Measurements from ENCODE around the gene PDZRN4.
"Not testable (repeated sequence)": the region's sequence is repeated elsewhere in the genome, so short reads cannot be mapped to it uniquely, and the experiment has no call there.

PDZRN4 gene

DNA sequence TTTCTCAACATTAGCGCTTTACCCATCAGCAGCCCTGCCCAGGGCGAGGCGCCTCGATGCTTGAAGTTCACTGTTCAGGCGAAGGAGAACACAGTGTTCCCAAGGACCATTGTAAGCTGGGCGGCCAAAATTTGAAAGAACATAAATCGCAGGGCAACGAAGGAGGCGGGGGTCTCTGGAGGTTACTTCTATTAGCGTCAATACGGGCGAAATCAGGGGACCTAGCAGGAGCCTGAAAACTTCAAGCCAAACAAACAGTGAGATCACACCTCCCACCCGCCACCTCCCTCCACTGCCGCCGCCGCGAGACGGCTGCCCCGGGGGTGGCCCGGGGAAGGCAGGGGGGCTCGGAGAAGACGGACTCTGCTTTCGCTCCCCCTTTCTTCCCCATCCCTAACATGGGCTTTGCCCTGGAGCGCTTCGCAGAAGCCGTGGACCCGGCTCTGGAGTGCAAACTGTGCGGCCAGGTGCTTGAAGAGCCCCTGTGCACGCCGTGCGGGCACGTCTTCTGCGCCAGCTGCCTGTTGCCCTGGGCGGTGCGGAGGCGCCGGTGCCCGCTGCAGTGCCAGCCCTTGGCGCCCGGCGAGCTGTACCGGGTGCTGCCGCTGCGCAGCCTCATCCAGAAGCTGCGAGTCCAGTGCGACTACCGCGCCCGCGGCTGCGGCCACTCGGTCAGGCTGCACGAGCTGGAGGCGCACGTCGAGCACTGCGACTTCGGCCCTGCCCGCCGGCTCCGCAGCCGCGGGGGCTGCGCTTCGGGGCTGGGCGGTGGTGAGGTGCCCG, at the start of gene PDZRN4:
Gene PDZRN4 (plus strand): TSS at position 263 of the 783 bp plus-strand sequence.
- no peak for DNase-seq (ENCODE audit: low read depth)

DNA sequence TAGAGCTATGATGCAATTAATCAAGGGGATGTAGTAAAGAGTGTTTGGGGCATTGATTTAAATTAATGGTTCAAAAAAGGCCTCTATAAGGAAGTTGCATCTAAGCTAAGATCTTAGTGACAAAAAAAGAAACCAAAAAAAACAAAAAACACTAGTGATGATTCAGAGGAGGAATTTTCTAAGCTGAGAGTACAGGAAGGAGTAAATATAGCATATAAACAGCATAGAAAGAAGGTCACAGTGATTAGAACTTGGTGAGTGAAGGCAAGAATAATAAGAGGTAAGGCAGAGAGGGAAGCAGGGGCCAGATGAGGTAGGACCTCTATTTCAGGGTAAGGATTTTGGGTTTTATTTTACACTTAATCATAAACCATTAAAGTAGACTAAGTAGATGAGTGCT, 48.0 kb upstream of the PDZRN4 start:
- DNase-seq (ENCODE audit: low read depth), result no peak

DNA sequence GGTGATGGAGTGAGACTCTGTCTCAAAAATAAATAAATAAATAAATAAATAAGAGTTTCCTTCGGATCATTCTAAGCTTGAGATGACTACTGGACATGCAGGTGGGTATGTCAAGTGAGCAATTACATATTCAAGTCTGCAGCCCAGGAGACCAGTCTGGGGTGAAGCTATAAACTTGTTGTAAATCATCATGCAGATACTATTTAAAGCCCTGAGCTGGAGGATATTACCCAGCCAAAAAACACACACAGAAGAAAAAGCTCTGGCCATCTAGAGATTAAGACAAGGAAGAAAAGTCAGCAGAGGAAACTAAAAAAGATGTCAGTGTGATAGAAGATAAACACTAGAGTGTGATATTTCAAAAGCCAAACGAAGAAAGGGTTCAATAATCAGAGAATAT, 47.0 kb upstream of the PDZRN4 start:
- no peak for DNase-seq (ENCODE audit: low read depth)

DNA sequence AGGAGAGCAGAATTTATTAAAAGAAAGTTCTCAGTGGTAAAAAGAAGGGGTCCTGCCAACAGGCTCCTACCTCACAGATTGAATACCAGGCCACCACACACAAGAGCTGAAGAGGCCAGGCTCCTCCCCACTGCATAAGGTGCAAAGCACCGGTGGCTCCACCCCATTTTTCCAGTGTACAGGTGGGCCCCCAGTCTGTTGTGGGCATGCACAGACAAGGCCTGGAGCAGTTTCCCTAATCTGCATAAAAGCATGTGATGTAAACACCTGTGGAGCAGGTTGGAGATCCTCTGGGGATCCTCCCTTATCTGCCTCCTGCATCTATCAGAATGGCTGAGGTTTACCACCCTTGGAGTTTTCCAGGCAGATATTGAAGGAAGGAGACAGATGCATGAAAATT, 45.7 kb upstream of the PDZRN4 start:
- no peak for DNase-seq (ENCODE audit: low read depth)

DNA sequence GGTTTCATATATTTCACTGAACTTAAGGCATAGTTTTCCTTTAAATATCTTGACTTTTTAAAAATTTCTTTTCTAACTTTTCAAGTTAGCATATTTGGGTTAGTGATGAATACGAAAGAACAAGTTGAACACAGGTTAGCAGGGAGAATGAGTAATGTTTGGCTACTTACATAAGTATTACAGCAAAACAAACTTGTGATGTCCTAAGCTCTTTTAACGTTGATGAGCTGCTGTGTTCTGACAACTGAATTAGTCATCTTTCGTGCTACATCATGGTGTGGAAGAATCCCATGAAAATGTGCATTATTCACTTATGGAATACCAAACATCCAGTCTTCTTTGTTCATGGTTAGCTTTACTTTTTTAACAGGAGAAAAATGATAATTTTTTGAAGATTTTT, 36.3 kb upstream of the PDZRN4 start:
- DNase-seq (ENCODE audit: low read depth), result no peak

DNA sequence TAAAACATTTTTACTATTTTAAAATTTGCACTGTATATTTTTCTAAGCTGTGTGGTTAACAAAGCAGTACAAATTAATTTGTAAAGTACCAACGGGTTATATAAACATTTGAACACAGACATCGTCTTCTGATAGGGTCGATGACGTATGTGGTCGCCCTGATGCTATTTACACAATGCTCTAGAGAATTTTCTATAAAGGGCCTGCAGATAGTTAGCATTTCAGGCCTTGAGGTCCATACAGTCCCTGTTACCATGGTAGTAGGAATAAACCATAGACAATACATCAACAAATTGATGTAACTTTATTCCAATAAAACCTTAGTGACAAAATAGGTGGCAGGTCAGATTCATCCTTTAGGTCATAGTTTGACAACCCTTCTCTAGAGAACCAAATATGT, 25.7 kb upstream of the PDZRN4 start:
- no peak for DNase-seq (ENCODE audit: low read depth)

DNA sequence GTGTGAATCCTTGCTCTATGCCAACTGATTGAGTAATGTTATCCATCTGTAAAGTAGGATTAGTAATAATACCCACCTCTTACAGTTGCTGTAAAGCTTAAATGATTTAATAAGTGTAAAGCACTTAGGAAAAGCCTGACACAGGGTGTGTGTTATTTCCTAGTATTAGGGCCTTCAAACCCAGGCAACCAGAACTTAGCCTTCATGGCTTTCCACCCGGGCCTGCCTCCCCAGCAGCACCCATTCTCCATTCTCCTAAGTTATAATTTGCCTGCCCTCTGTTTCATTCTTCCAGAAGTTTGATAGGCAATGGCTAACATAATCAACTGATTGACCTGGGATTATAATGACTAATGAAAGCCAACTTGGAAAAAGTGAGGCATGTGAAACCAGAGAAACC, 20.4 kb upstream of the PDZRN4 start:
- no peak for DNase-seq (ENCODE audit: low read depth)

DNA sequence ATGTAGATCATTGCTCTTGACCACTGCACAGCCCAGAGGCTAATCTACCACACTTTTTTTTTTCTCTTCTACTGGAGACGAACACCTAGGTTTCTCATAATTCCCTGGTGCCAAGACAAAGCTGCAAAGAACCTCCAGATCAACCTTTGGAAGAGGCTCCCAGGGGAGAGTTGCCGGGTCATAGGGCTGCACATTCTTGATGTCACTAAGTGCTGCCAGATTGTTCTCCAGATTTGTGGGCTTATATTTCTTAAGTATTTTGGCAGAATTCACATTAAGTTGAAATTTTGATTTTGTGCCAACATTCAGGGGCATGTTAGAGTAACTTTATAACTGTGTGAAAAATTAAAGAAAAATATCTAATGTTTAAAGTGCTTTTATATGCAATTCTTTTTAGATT, 13.5 kb upstream of the PDZRN4 start:
- no peak for DNase-seq (ENCODE audit: low read depth)

DNA sequence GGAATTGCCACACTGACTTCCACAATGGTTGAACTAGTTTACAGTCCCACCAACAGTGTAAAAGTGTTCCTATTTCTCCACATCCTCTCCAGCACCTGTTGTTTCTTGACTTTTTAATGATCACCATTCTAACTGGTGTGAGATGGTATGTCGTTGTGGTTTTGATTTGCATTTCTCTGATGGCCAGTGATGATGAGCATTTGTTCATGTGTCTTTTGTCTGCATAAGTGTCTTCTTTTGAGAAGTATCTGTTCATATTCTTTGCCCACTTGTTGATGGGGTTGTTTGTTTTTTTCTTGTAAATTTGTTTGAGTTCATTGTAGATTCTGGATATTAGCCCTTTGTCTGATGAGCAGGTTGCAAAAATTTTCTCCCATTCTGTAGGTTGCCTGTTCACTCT, 8.6 kb upstream of the PDZRN4 start:
- DNase-seq (ENCODE audit: low read depth), result not testable (repeated sequence)

DNA sequence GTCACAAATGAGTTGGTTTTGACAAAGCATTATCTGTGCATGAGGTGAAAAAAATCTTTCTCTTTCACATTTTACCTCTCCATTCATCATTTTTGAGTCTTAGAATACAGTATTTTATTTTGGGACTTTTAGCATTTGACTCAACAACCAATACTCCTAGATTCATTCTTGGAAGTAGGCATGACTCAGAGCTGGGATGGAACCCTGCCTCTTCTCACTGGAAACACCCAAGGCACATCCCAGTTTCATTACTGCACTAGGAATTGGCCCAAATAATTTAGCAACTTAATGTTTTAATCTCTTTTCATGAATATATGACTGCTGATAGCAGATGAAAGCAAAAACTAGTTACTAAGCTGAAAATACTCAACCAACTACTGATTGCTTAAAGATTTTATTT, 3.3 kb upstream of the PDZRN4 start:
- DNase-seq (ENCODE audit: low read depth), result no peak

DNA sequence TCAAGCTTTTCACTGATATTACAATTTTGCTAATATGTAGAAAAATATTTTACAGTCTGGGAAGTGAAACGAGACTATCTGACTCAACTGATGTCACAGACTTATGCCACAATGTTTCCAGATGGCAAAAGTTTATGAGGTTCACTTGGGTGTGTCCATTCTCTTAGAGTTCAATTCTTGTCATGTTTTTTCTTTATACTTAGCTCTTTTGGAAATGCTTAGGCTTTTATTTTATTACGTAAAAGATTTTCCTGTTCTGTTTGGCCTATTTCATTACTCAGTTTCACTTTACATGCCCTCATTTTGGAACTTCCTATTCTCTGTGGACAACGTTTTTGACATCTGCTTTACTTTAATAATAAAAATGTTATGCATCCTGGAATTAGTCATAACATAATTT, 2.1 kb upstream of the PDZRN4 start:
- no peak for DNase-seq (ENCODE audit: low read depth)

DNA sequence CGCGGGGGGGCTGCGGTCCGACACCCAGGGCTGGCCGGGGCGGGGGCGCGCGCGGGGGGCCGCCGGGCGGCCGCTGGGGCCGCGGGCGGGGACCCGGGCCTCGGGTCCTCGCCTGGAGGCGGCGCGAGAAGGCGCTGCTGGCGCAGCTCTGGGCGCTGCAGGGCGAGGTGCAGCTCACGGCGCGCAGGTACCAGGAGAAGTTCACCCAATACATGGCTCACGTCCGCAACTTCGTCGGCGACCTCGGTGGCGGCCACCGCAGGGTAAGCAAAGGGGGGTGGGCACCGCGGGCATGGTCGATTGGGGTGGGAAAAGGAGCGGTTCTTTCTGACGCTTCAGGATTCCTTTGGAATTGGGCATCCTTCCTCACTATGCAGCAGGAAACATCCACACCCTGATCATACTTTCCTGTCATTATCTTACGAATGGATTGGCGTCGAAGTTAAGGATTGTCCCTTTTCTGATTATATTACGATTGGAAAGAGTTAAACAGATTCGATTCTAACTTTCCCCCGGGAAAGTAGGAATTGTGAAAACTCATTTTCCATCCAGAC, 798 bp downstream of the PDZRN4 start:
- no peak for DNase-seq (ENCODE audit: low read depth)

DNA sequence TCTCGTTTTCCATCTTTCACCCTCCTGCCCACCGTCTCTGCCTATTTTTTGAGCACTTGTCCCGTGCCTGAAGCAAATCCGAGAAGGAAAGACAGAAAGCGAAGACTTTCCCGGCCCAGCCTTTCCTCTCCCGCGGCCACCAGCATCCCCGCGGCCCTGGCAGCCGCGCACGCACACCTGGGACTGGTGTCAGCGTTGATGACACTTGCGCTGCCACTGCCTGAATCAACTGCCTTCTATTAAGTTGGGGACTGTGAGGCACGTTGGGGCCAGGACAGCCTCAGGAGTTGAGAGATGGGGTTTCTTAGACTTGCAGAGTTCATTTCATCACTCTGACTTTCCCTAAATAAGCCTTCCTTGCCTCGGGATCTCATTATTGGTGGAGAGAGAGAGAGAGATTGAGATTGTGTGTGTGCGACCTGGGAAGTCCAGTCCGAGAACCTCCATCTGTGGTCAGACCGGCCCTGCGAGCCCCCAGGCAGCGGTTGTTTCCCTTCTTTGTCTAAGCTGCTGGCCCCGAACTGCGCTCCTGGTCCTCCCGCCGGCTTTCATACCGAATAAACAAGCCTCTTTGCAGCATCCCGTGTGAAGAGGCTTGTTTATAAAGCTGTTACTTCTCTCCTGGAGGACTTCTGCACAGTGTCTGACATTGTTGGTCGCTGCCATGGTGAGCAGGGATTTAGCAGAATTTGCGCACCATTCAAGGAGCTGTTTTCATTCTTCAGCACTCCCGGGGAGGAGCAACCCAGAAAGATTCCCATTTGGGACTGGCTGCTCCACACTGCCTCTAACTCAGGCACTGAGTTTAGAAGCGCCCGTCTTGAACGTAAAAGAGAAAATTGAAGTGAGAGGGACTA, 1.5 kb downstream of the PDZRN4 start:
- DNase-seq (ENCODE audit: low read depth), result no peak

DNA sequence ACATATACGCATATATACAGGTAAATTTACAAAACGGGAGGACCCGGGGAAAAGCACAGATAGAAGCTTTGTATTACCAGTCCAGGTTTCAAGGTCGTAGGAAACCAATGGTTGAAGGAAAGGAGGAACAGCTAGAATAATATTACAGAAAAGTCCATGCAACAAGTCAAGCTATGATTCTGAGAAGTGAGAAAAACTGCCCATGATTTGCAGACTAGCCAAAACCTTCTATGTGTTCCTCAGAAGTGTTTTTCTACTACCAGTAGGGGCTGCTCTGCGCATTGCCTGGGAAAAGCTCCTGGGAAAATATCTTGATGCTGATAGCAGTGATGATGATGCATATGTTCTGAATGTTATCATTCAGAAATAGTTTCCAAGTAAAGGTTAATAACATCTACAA, 2.2 kb downstream of the PDZRN4 start:
- no peak for DNase-seq (ENCODE audit: low read depth)

DNA sequence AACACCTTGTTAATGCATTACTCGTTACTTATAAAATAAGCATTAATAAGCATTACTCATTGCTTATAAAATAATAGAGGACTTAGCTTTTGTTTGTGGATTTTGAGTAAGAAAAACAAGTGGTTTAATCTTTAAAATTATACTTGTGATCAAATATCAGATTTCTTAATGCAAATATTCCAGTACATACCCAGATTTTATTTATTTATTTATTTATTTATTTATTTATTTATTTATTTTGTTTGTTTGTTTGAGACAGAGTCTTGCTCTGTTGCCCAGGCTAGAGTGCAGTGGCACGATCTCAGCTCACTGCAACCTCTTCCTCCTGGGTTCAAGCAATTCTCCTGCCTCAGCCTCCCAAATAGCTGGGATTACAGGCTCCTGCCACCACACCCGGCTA, 3.4 kb downstream of the PDZRN4 start:
- not testable (repeated sequence) for DNase-seq (ENCODE audit: low read depth)

DNA sequence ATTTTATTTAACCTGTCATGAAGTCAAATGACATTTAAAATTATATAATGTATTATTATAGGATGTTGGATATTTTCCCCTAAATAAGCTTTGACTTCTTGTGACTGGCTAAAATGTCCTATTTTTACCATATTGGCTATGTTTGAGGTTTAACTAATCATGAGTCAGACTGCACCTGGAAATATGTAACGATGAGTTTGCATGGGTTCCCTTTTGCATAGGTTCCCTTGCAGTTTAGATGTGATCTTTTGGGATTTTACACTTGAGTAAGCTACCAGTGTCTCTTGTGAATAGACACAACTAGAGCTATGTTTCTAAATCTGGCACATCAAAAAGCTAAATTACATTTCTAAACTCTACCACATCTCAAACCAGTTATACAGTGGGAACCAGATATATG, 5.2 kb downstream of the PDZRN4 start:
- DNase-seq (ENCODE audit: low read depth), result no peak

DNA sequence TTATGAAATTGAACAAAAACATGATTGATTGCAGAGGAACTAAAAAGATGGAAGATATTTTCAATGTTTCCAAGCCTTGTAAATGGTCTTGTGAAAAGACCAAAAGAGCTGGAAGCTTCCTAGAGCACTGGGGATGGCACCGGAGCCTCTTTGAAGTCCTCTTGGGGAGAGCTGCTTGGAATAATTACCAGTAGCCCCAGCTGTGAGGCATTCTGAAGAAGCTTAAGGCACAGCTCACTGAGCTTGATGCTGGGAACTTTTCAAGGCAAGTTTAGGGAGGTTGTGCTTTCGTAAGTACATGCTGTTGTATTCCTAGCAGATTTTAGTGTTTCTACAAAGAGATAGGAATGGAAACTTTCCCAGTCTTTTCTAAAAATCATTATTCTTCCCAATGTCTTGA, 13.9 kb downstream of the PDZRN4 start:
- no peak for DNase-seq (ENCODE audit: low read depth)

DNA sequence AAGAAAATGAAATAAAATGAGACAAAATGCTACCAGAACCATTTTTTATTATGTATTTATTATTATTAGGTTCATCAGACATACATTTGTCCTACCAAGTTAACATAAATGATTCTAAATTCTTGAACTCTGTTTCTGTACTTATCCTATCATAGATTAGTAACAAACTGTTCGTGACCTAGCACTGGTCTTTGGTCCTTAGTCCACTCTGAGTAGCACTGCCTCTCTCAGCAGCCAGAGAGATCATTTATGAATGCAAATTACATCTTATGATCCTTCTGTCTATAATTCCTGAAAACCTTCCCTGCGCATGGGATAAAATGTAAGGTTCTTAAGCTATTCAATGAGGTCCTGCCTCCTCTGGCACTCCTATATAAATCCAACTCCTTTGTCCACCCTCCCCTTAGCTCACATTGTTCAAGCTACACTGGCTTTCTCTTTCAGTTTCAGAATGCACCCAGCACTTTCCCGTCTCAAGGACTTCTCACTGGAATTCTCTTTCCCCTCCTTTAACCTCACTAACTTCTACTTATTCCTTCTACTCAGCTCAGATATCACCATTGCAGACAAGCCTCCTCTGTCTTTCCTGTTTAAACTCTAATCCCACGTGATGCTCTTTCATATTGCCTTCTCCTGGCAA, 17.1 kb downstream of the PDZRN4 start:
- DNase-seq (ENCODE audit: low read depth), result no peak

DNA sequence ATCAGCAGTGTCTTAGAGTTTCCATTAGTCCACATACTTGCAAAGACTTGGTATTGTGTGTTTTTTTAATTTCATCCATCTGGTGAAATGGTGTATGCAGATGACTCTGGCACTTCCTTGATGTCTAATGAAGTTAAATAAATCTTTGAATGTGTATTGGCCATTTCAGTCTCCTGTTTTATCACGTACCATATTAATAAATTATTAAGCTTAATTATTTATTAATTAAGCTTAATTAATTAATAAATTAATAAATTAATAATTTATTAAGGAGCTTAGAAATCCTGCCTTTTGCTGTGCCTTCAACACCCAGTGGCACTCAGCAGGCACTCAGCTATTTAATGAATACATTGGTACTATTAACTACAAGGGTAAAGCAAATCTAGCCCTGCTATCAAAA, 18.2 kb downstream of the PDZRN4 start:
- no peak for DNase-seq (ENCODE audit: low read depth)

DNA sequence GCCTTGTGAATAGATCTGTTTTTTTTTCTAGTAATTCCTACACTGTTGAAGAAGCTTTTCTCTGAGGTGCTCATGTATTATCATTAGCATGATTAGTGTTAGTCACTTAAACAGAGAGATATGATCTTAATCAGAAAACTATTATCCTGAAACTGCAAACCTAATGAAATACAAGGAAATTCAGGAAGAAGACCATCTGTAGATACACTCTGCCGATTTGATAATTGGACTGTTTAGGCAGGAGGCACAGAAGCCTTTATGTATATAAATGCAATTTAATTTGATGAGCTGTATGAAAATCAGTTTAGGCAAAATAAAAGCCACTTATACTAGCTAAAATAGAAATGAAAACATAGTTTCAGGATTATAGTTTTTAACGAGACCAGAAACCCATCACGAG, 23.3 kb downstream of the PDZRN4 start:
- DNase-seq (ENCODE audit: low read depth), result no peak

DNA sequence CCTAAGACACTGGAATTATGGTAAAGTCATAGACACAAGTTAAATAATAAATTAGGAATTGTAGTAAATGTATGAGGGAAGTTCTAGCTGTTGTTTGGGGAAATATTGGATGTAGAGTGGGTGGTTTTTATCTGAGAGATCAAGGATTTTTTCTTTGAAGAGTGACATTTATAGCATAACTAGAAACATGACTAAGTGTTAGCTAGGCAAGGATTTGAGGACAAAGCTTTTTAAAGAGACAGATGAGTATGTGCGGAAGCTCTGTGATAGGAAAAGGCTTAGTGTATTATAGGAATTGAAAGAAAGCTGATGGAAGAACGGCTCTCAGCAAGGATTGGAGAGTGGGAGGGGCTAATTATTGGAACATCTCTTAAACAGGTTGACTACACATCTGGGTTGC, 24.5 kb downstream of the PDZRN4 start:
- DNase-seq (ENCODE audit: low read depth), result no peak

DNA sequence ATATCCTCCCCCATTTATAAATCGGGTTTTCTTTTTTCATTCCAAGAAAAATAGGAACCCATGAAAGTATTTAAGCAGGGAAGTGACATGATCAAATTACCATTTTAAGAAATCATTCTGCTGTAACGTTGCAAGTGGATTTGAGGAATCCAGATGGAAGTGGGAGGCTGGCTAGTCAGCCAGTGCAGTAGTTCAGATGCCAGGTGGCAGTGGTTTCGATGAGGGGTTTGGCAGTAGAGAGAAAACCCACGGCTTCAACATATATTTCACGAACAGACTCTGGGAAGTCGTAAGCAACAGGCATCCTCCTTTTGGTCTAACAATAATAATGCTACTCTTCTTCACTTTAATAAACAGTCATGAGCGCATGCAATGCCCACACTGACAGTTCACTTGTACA, 25.0 kb downstream of the PDZRN4 start:
- no peak for DNase-seq (ENCODE audit: low read depth)

DNA sequence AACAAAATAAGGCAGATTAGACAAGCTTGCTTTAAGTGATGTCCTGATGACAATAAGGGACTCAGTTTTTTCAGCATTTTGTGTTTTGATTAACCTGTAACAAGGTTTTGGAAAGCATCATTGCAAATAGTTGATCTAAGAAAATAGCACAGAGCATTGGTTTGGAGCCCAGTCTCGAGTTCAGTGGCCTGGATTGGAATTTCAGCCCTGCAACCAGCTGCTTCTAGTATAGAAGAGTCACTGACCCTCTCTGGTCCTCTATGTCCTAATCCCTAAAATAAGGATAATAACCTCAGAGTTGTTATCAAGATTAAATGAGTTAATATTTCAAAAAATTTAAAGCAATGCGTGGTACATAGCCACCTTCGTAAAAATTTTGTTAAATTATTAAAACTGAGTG, 25.5 kb downstream of the PDZRN4 start:
- DNase-seq (ENCODE audit: low read depth), result no peak
